ENCODE results near the gene ERMAP. TPM values are rescaled to one million over a fixed set of nuclear protein-coding genes. Genes with fewer than 3 reads are reported as not detected.

The ERMAP gene
- total and polyA plus RNA-seq, 9 of the 15 experiments (the other 6 are each of a cell fraction or from before 2014, with no cell fraction given), result 8.0 to 31.4 (median 22.5) TPM

- TF ChIP-seq, protein P1, sequence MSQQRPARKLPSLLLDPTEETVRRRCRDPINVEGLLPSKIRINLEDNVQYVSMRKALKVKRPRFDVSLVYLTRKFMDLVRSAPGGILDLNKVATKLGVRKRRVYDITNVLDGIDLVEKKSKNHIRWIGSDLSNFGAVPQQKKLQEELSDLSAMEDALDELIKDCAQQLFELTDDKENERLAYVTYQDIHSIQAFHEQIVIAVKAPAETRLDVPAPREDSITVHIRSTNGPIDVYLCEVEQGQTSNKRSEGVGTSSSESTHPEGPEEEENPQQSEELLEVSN (IDR thresholded peaks at IDR 0.05; ENCODE audit: borderline replicate concordance in 1 of 2, extremely low read depth in 1 of 2, insufficient read depth in 1 of 2, insufficient read length in 1 of 2, low read depth in 1 of 2, low read length in 1 of 2, poor library complexity in 1 of 2, severe bottlenecking in 1 of 2), result peak in 1 of 2 experiments; percentile 51
- no peak for TF ChIP-seq KDM5B (IDR thresholded peaks at IDR 0.05; ENCODE audit: insufficient replicate concordance, low read depth, low read length)
- TF ChIP-seq, protein P2, sequence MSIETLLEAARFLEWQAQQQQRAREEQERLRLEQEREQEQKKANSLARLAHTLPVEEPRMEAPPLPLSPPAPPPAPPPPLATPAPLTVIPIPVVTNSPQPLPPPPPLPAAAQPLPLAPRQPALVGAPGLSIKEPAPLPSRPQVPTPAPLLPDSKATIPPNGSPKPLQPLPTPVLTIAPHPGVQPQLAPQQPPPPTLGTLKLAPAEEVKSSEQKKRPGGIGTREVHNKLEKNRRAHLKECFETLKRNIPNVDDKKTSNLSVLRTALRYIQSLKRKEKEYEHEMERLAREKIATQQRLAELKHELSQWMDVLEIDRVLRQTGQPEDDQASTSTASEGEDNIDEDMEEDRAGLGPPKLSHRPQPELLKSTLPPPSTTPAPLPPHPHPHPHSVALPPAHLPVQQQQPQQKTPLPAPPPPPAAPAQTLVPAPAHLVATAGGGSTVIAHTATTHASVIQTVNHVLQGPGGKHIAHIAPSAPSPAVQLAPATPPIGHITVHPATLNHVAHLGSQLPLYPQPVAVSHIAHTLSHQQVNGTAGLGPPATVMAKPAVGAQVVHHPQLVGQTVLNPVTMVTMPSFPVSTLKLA (conservative IDR thresholded peaks at IDR 0.05), result peak; percentile 62 to 70
- TF ChIP-seq MYC (IDR thresholded peaks at IDR 0.05; ENCODE audit: low read depth, low read length), result peak; percentile 58
- no peak for TF ChIP-seq MYC (CRISPR knock-in tag; IDR thresholded peaks at IDR 0.05; ENCODE audit: borderline replicate concordance, low read depth)
- TF ChIP-seq BRF1 (IDR thresholded peaks at IDR 0.05; ENCODE audit: borderline replicate concordance, extremely low read depth, insufficient read length), result no peak
- TF ChIP-seq BMI1 (IDR thresholded peaks at IDR 0.05; ENCODE audit: low read length), result no peak
- peak; percentile 59; the same call in 1 of the 2 replicates for TF ChIP-seq HOXB6 (CRISPR knock-in tag; IDR thresholded peaks at IDR 0.05; ENCODE audit: borderline replicate concordance)
Observed at GRCh38 chr1:42845866-42846256, 28.9 kb downstream of the ERMAP start (continued).

Data from K562 (cell line).